GM21723 (cell line): ENCODE measurements around the gene RASA2.

Experiments used
- ATAC-seq: cut with Tn5 transposase; IDR thresholded peaks from one replicate; pipeline ENCODE4 v1.9.1; 2021; ENCODE audit warnings: mild to moderate bottlenecking, moderate library complexity; ENCODE audit not compliant: unreplicated experiment

RASA2 gene

DNA sequence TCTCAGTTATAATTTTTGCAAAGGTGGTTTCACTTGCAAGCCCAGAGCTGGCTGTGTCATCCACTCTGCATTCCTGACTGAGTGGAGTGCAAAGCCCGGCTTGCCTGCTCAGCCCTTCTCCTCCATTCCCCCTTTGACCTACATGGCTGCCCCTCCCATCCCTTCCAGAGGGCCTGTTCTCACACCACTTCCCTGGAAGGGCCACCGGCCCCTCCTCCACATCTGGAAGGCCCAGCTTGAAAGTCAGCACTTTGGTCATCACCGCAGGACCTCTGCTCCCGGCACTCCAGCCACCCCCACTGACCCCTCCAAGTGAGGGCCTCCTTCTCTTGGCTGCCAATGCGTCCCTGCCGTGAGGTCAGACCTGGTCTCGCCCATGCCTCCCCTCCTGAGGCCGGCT lies 177.2 kb downstream of the RASA2 start:
- no peak for ATAC-seq
